ENCODE results near the gene FHOD3.

FHOD3 gene

DNA sequence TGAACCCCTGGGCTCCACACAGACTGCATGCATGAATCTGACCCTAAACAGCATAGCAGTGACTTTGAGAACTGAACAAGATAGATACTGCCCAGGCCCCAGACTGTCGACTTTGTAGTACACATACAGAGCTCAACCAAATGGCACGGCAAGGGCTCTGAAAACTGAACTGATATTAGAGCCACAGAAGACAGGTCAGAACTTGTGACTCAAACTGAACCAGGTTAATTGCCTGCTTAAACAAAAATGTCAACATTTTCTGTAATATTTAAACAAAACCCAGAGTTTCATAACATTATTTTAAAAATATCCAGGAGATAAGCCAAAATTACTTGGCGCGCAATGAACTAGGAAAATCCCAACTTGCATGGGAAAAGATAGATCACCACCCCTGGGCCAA, 271.0 kb downstream of the FHOD3 start:
- no peak for DNase-seq

DNA sequence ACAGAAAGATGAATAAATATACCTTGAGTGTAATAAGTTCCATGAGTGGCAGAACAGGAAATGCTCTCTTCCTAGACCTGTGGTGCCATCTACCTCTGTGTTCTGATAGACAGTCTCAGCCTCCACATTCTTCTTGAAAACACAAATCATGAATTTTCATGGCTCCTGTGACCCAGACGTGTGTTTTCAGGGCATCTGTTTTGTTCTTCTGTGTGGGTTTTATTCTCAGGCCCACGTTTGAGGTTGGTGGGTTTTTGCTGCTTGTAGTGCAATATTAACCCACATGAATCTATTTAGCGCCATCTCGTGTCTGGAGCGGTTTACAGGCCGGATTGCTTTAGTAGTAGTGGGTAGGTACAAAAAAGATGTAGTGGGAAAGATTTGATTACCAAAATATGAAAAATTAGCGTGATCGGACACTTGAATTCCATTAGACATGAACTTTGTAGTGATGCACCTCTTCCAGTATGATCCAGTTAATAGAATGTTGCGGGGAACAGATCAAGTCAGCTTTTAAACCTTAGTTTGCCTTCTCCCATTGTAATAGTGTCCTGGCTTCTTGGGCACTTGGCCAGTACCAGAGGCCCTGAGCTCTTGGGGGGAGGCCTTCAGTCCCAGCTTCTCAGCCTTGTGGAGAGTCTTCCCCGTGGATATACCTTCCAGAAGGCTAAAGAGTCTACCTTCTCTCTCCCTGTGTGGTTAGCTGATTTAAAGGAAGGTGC, 274.8 kb downstream of the FHOD3 start:
- no peak for DNase-seq

DNA sequence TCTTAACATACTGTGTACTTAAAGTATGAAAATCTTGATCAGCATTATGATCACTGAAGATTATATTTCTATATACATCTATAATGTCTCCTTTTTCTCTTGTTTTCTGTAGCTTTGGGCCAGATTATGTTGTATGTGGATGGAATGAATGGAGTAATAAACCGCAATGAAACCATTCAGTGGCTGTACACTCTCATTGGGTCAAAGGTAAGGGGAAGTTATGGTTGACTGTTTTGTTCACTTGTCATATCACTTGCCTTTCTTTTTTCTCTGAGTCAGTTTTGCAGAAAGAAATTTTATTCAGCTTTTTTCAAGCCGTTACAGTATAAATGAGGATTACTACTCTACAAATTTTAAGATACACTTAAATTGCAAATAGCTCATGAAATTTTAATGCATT, 278.8 kb downstream of the FHOD3 start:
- DNase-seq = no peak

DNA sequence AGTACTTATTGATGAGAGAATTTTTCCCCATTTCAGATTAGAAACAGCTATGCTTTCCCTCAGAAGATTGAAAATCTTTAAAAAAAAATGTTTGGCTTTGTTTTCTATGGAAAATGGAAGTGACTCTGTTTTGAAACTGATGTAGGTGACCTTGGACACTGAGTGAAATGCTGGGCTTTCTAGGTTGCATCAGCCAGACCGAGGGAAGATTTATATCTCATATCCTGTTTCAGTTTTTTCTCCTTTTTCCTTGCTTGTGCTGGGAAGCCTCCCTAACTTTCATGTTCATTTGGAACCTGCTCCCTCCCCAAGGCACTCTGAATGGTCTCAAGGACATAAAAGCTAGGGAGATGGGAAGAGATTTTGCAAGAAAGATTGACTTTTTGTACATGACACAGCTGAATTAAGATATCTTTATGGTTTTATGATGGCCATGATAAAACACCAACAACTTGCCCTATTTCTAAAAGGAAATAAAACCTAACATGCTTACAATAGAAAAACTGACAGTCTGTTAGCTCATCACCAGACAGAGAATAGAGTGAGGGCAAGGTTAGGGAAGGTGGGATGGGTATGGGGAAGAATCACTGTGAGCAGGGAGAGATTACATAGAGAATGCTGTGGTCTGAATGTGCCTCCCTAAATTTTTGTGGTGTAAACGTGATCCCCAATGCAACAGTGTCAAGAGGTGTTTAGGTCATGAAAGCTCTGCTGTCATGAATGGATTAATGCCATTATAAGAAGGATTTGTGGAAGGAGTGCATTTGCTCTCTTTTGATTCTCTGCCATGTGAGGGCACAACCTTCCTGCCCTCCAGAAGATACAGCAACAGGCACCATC, 281.6 kb downstream of the FHOD3 start:
- DNase-seq = no peak

DNA sequence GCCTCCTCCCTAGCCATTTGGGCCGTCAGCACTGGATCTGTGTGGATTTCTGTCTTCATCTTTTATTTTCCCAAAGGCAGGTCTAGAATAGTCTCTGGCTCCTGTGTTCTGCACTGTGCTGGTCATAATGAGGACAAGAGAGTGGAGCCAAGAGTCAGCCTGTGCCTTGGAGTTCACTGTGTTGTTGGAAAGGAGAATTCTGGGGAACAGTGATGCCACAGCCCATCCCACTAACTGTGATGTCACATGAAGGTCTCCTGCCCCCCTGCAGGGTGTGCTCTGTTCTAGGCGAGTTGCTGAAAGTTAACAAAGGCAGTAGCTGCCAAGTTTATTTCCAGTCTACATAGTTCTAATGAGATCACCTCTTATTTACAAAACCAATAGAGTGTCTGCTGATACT, 282.8 kb downstream of the FHOD3 start:
- no peak for DNase-seq

DNA sequence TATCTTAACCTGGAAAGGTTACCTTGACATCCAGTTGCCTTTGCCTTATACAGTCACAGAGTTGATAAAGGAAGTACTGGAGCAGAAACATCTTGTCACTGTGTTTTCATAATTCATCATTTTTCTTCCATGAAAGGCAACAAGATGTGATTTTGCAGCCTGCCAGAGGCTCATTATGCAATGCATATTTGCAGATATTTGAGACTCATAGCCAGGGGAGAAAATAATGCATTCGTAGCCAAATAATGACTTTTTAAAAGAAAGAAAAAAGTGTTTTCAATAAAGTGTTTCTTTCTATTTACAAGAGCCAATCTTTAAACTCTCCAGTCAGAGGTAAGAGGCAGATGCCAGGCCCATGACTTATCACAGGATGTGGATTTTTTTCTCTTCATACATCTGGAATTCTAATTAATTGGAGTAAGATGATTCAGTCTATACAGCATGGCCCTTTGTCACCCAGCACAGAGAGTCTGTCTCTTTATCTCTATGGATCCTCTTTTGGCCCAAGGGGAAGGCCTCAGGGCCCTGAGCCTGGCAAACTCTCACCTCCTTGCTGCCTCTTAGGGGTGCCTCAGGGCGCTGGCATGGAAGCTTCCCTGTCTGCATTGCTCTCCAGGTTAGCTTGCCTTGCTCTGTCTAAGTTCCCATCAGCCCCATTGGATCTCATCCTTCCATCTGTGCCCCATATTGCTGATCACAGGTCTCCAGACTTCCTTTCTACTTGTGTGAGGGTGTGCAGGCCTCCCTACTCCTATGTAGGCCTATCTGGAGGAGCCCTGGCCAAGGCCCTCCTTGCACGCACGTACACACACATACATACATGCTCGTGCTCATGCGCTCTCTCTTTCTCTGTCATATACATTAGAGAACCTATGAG, 283.6 kb downstream of the FHOD3 start:
- no peak for DNase-seq

DNA sequence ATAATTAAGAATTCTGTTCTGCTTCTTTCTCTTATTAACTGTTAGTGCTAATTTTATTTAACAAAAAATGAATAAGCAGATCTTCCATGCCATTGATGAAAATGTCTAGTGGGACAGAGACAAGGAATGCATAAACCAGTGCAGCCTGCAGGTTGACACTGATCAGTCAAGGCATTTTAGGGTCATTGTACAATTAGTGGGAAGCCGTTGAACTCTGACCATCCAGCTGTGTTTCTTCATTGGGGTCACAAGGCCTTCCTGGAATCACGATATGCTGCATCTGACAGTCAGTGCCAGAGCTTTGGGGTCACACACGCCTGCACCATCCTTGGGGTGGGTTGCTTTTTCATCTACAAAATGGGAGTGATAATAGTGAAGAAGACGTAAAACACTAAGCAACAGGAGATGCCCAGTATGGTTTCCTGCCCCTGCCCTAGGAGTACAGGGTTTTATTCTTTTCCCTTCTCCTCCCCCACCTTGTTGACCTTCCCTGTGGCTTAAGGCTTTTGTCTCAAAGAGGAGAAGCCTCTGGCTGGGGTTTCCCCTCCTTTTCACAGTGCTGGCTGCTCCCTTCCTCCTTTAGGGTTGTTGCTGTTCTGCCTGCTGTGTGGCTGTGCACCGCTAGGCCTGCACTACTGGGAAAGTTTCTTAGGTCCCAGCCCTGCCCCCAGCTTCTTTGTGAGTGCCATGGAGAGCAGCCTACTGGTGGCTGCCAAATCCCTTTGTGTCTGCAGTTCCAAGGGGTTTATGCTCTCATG, 285.7 kb downstream of the FHOD3 start:
- no peak for DNase-seq

DNA sequence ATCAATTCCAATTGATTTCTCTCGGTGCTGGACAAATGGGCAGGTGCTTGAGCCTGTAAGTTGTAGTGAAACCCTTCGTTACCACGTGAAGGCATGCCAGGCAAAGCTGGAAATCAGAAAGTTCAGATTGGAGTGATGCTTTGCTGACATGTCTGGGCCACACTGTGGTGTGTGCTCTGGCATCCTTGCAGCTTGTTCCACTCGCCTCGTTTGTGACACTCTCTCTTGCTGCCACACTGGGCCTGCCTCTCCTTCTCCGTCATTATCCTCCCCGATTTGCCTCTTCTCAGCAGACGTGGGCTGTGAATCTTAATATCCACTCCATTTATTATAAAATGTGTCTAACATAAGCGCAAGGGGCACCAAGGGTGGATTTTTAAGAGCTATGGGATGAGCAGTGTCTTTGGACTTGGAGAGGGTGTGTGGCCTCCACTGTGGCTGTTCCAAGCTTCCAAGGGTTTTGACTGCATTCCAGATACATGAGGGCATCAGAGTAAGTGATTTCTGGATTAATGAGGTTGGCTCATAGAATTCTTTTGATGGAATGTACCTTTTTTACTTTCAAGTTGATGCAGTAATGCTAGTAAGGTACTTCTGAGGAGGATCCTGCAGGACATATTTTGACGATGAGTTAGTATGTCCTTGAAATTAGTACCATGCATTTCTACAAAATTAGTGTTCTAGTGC, 292.5 kb downstream of the FHOD3 start:
- DNase-seq = no peak

DNA sequence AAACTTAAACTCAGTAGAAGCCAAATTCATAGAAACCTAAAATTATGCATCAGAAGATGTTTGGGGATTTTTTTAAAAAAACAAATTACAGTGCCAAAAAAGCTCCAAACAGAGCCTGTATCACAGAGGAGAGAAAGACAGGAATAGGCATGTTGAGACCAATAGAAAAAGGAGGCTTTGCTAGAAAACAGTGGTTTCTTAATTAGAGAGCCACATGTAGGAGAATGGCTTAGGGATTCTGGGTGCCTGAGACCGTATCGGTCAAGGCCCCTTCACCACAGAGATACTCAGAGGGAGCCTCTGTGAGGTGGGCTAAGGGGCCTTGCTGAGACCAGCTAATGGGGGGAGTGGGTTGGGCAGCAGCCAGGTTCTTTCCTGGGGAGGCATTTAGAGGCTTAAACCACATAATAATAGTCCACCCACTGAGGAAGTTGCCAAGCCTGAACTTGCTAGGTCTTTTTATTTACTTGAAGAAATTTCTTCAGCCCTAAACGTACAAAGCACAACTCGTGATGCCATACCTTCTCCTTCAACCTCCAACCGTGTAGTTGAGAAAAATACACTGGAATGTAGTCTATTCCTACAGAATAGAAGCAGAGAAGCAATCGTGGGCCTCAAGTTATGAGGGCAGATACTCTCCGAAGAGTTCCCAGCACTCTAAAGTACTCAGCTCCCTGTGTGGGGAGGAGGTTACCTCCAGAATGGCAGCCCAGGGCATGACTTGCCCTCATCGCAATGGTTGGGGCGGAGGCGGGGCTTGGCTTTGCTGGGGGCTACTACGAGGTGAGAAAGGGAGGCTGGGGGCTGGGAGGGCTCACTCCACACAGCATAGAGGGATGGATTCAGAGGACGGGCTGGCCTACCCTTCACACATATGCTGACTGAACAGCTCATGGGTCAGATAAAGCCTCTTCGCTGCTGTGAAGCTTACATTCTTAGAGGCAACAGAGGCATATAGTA, 293.4 kb downstream of the FHOD3 start:
- no peak for DNase-seq

DNA sequence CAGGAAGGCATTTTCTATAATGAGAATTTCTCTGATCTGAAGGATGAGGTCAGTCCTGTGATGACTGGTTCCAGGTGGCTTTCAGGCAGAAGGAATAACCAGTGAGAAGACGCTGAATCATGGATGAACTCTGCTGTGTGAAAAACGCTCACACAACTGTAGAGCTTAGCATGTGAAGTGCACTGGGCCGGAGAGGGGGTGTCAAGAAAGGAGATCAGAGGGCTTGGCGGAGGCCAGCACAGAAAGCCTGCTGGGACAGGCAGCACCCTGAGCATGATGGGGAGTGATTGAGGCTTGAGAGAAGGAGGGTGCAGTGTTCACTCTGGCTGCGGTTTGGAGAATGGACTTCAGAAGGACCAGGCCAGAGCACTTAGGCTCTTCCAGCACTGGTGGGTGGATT, 294.8 kb downstream of the FHOD3 start:
- no peak for DNase-seq

DNA sequence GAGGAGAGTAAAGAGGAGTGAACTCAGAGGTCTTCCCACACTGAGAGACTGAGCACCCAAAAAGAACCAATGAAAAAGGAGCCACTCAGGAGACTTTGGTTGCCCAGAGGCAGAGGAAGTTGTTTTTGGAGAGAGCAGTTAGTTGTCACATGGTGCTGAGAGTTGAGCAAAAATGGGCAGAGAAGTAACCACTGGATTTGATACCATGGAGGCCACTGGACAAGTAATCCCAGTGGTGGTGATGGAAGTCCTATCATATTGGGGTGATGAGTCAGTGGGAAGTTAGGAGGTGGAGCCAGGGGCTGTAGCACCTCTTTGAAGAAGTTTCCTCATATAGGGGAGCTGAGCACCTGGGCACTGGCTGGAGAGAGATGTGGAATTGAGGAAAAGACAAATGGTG, 295.5 kb downstream of the FHOD3 start:
- no peak for DNase-seq

DNA sequence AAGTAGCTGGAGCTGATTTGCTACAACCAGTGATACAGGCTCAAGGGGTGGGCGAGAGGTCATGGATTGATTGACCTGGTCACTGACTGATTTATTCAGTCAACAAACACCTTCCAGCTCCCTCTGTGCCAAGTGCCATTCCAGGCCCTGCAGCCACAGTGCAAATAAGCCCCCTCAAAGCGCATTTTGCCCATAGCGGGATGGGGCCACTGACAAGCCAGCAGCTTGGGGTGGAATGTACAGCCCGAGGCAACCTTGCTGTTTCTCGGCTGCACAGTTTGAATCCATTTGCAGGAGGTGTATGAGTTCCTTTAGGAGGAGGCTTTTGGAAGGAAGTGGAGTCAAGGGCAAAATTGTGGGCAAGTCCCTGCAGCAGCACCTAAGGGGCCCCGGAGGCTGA, 296.1 kb downstream of the FHOD3 start:
- no peak for DNase-seq

DNA sequence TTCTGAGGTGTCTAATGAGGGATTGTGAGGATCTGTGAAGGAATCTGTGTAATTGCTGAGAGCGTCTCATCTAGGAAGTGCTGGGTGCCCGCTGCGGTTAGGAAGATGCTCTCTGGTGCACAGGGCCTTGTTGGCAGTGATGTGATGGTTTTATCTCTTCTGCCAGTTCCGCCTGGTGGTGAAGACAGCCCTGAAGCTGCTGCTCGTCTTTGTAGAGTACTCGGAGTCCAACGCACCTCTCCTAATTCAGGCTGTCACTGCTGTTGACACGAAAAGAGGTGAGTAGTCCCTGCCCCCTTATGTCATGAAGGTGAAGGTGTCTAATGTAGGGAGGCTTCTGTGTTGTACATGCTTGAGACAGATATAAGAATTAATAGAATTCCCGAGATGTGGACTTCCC, 297.1 kb downstream of the FHOD3 start:
- no peak for DNase-seq

DNA sequence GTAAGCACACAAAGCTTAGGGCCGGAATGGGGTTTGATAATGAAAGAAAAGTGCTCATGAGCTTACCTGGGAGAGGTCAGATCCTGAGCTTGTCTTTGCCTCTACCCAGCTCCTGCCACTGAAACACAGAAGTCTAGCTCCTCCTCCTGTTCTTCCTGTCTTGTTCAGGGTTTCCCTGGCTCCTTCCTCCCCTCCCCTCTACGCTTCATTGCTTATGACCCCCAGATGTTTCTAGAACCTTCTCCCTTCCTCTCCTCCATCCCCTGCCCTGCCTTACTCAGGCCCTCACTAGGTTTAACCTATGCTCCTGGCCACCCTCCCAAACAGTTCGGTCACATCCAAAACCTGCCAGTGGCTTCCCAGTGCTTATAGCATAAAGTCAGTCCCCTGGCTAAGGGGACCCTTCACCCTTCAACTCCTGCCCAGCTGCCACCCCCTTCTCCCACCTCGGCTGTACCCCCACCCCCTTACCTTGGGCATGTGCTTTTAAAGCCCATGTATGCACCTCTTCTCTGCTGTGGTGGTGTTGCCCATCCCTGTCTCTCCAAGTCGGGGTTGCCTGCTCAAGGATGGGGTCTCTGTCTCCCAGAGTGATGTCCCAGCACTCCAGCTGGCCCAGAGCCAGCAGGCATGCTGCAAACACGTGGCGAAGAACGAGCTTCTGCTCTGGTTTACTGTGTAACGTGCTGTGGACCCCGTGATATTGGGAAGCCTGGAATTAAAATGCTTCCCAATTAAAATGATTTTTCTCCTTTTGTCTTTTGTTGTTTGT, 297.7 kb downstream of the FHOD3 start:
- DNase-seq = no peak

DNA sequence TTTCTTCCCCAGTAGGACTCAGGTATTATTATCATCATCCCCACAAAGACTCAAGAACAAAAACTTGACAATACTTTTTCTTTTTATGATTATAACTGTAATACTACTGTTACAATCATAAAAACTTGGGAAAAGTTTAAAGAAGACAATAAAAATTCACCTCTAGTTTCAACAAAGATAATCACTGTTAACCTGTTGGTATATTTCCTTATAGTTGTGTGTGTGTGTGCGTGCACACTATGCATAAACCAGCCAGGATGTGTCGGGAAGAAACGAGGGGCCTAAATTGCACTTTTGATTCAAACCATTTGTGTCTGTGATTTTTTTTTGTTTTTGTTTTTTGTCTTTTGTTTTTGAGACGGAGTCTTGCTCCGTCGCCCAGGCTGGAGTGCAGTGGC, 298.3 kb downstream of the FHOD3 start:
- DNase-seq = no peak

DNA sequence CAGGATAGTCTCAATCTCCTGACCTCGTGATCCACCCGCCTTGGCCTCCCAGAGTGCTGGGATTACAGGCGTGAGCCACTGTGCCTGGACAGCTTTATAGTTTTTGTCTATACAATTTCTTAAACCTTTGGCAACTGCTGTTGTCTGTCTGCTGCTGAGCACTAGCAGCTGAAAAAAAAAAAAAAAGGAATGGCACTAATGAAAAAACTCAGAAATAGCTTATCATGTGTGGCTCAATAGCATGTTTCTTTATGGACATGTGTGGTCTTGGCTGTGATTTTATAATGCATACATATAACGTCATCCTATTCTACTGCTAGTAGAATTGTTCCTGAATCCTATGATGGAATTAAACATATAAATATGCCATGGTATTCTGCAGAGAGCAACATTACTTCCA, 300.1 kb downstream of the FHOD3 start:
- no peak for DNase-seq

DNA sequence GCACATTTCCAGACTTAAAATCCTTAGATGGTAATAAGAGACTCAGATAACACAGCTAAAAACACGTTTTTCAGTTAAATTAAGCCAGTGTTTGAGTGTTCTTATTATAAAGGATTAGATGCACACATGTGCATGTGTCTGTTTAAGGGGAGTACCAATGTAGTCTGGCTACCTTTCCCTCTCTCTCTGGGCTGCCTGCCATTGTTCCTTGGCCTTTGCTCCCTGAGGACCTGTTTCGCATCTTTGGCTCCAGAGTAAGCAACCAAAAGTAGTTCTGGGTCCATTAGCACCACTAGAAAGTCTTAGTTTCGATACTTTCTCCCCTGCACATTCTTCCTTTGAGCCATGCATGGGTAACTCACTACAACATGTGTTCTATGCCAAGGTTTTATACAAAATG, 303.0 kb downstream of the FHOD3 start:
- no peak for DNase-seq

DNA sequence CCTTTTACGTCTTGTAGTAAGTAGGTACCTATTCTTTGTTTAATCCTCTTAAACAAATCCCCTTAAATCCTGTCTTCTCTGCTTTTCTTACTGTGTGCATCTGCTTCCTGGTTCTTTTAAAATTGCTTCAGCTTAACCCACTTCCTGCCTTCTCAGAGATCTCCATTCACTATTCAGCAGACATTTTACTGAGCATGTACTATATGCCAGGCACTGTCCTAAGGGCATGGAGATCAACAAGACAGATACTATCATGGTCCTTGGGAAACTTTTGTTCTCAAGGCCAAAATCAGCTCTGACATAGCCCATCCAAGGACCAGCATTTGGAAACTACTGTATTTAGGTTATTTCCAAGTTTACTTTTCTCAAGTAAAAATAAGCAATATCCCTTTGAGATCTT, 303.8 kb downstream of the FHOD3 start:
- no peak for DNase-seq

DNA sequence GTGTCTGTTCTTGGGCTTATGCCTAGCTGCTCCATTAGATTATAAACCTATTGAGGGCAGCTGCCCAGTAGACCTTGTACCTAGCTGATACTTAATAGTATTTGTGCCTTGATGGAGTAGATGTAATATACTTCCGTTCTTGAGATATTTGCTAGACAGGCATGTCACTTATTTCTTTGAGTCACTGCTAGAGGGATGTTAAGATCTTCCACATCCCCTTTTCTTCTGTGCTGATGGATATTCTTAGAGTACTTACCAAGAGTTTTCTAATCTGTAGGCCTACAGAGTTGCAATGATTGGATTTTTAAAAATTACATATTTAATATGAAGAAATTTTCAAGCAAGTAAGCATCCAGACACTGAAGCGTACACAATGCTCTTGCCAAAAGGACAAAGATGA, 304.6 kb downstream of the FHOD3 start:
- DNase-seq = no peak

DNA sequence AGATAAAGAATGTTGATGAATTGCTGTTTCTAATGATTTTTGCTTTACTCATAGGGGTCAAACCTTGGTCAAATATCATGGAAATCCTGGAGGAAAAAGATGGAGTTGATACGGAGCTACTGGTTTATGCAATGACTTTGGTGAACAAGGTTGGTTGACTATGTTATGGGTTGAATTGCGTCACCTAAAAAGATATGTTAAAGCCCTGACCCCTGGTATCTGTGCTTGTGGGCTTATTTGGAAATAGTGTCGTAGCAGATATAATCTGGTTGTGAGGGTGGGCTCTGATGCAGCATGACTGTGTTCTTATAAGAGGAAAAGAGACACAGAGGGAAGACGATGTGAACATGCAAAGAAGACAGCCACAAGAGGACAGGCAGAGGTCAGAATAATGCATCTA, 305.1 kb downstream of the FHOD3 start:
- no peak for DNase-seq
